ENCODE data around the gene PARS2. TPM values are rescaled to one million over a fixed set of nuclear protein-coding genes. Genes with fewer than 3 reads are reported as not detected.

The PARS2 gene
- total and polyA plus RNA-seq, 8 donors = 0.61 to 3.6 (median 1.9) TPM

- no peak overlapping the region for H3K4me3 ChIP-seq
- WGBS, 2 donors = 76 to 79% methylated on average over 12 of the region's 12 CpGs
- H3K4me1 ChIP-seq = peaks cover 0 to 8% (median 0%) of the 10 kb centered on the region in 3 donors
- FAIRE-seq (no peak), DNase-seq (no peak), ATAC-seq (no peak)
- H3K27me3 ChIP-seq = no peaks in the 10 kb centered on the region
- no peaks in the 10 kb centered on the region for H3K36me3 ChIP-seq
- H3K27ac ChIP-seq = no peak overlapping the region
- no peak for TF ChIP-seq CTCF (IDR thresholded peaks at IDR 0.05)
- intact Hi-C loops (cut with DNase I) = loop anchor here in 1 of 3 donors (10.0 kb wide), 1 partner anchor 314 kb away; no protein-coding TSS in a partner anchor
- no peaks in the 10 kb centered on the region for H3K9me3 ChIP-seq
Measured at GRCh38 chr1:54808443-54809207, 44.3 kb upstream of the PARS2 start.

- DNase-seq = no peak
- TF ChIP-seq CTCF (IDR thresholded peaks at IDR 0.05) = no peak
- Histone ChIP-seq H3K27ac (no peak overlapping the region), H3K4me1 (peaks cover 0 to 8% (median 0%) of the 10 kb centered on the region in 3 donors), H3K4me3 (no peak overlapping the region), H3K27me3 (no peaks in the 10 kb centered on the region), H3K36me3 (no peaks in the 10 kb centered on the region), H3K9me3 (no peaks in the 10 kb centered on the region)
- 85 to 86% methylated on average over 7 of the region's 7 CpGs for WGBS, 2 donors
- FAIRE-seq = no peak
- ATAC-seq = no peak
- intact Hi-C loops (cut with DNase I) = loop anchor here in 1 of 3 donors (10.0 kb wide), 1 partner anchor 313 kb away; no protein-coding TSS in a partner anchor
Measured at GRCh38 chr1:54807756-54808155, 43.4 kb upstream of the PARS2 start.

GRCh38 chr1:54806931-54807611 lies 42.7 kb upstream of the PARS2 start:
- no peak overlapping the region for H3K4me3 ChIP-seq
- ATAC-seq (no peak), FAIRE-seq (no peak), DNase-seq (no peak)
- peaks cover 0 to 8% (median 2%) of the 10 kb centered on the region in 3 donors for H3K4me1 ChIP-seq
- WGBS, 2 donors = 81 to 84% methylated on average over 11 of the region's 11 CpGs
- TF ChIP-seq CTCF (IDR thresholded peaks at IDR 0.05) = no peak
- intact Hi-C loops (cut with DNase I) = loop anchor here in 1 of 3 donors (10.0 kb wide), 1 partner anchor 312 kb away; no protein-coding TSS in a partner anchor
- H3K27ac ChIP-seq = no peak overlapping the region
- no peaks in the 10 kb centered on the region for H3K27me3 ChIP-seq
- no peaks in the 10 kb centered on the region for H3K36me3 ChIP-seq
- no peaks in the 10 kb centered on the region for H3K9me3 ChIP-seq

GRCh38 chr1:54805981-54806381 lies 41.7 kb upstream of the PARS2 start:
- no peaks in the 10 kb centered on the region for H3K36me3 ChIP-seq
- FAIRE-seq (no peak), DNase-seq (no peak), ATAC-seq (no peak)
- TF ChIP-seq CTCF (IDR thresholded peaks at IDR 0.05) = no peak
- no peak overlapping the region for H3K4me3 ChIP-seq
- WGBS, 2 donors = 78 to 80% methylated on average over 35 of the region's 35 CpGs
- intact Hi-C loops (cut with DNase I) = loop anchor here in 1 of 3 donors (10.0 kb wide), 1 partner anchor 311 kb away; no protein-coding TSS in a partner anchor
- no peak overlapping the region for H3K27ac ChIP-seq
- no peaks in the 10 kb centered on the region for H3K27me3 ChIP-seq
- no peaks in the 10 kb centered on the region for H3K9me3 ChIP-seq
- peaks cover 3 to 8% (median 6%) of the 10 kb centered on the region in 3 donors for H3K4me1 ChIP-seq
